IMR-90 (cell line): ENCODE data around the gene PRELP. TPM values are rescaled to one million over a fixed set of nuclear protein-coding genes. Genes with fewer than 3 reads are reported as not detected.

Source experiments
- ATAC-seq: fragments of 200-7000 bp; cut with Tn5 transposase; 2 replicates; pipeline ENCODE4 v1.9.1; 2020; ENCODE audit warnings: low read depth, mild to moderate bottlenecking, moderate library complexity
- BruUV-seq: library from RNA; stranded (reverse); fragments of 400-500 nt; replicated peaks from 2 replicates; lab custom pipeline; 2021; lab: Mats Ljungman, UMichigan
- CTCF ChIA-PET: fragments of 300-600 bp; formaldehyde crosslinking; extraction: SDS; loops from one replicate; lab custom pipeline; 2021; ENCODE audit warnings: antibody characterized with exemption; lab: Yijun Ruan, JAX
- POLR2A ChIA-PET: fragments of 300-600 bp; sonication (Branson Sonifier 250); formaldehyde crosslinking; loops from one replicate; lab custom pipeline; 2022; ENCODE audit warnings: antibody characterized with exemption; ENCODE audit not compliant: unreplicated experiment; lab: Charles Lee
- DNase-seq: peaks from one replicate; pipeline ENCODE4 v3.0.0; 2013
- H2AFZ ChIP-seq: replicated peaks from 2 replicates; pipeline ENCODE3; 2013; ENCODE audit warnings: low read length, mild to moderate bottlenecking; ENCODE audit not compliant: poor library complexity
- H2AK5ac ChIP-seq: 2 replicates; pipeline ENCODE4 v1.6.1; 2013; ENCODE audit warnings: low read depth, low read length, inconsistent platforms
- H2AK9ac ChIP-seq: replicated peaks from 2 replicates; pipeline ENCODE3; 2013; ENCODE audit warnings: mild to moderate bottlenecking, low read depth, low read length, moderate library complexity; ENCODE audit not compliant: poor library complexity
- H2BK120ac ChIP-seq: 2 replicates; pipeline ENCODE4 v1.6.1; 2013; ENCODE audit warnings: low read depth, low read length, inconsistent platforms
- H2BK15ac ChIP-seq: 3 replicates; pipeline ENCODE4 v1.6.1; 2013; ENCODE audit warnings: low read depth, low read length, inconsistent platforms
- H2BK20ac ChIP-seq: 2 replicates; pipeline ENCODE4 v1.6.1; 2013; ENCODE audit warnings: low read depth, mild to moderate bottlenecking, inconsistent platforms, low read length, moderate library complexity
- H2BK5ac ChIP-seq: 2 replicates; pipeline ENCODE4 v1.6.1; 2013; ENCODE audit warnings: mild to moderate bottlenecking, low read depth, low read length, inconsistent platforms; ENCODE audit not compliant: poor library complexity, severe bottlenecking
- H3K14ac ChIP-seq: replicated peaks from 2 replicates; pipeline ENCODE4 v1.6.1; 2013; ENCODE audit warnings: low read depth, low read length, inconsistent platforms
- H3K18ac ChIP-seq: 2 replicates; pipeline ENCODE4 v1.6.1; 2013; ENCODE audit warnings: low read depth, low read length, control low read depth
- H3K23ac ChIP-seq: 2 replicates; pipeline ENCODE4 v1.6.1; 2013; ENCODE audit warnings: low read depth, low read length, inconsistent platforms
- H3K27ac ChIP-seq: 2 replicates; pipeline ENCODE4 v1.5.1; 2013; ENCODE audit warnings: mild to moderate bottlenecking, control low read depth, low read length; ENCODE audit not compliant: insufficient read depth
- H3K27me3 ChIP-seq: 2 replicates; pipeline ENCODE4 v1.6.1; 2013; ENCODE audit warnings: low read length; ENCODE audit not compliant: control insufficient read depth, insufficient read depth
- H3K36me3 ChIP-seq: 2 replicates; pipeline ENCODE4 v1.6.1; 2013; ENCODE audit warnings: low read length, mixed read lengths; ENCODE audit not compliant: control insufficient read depth, insufficient read depth
- H3K4ac ChIP-seq: 2 replicates; pipeline ENCODE4 v1.6.1; 2013; ENCODE audit warnings: low read depth, low read length, inconsistent platforms
- H3K4me1 ChIP-seq: 2 replicates; pipeline ENCODE4 v1.6.1; 2013; ENCODE audit warnings: low read length, mixed read lengths; ENCODE audit not compliant: control insufficient read depth, insufficient read depth
- H3K4me2 ChIP-seq: 2 replicates; pipeline ENCODE4 v1.6.1; 2013; ENCODE audit warnings: low read depth, mild to moderate bottlenecking, control low read depth, low read length, moderate library complexity
- H3K4me3 ChIP-seq: 2 replicates; pipeline ENCODE4 v1.5.1; 2013; ENCODE audit warnings: low read depth, mild to moderate bottlenecking, control low read depth, low read length, moderate library complexity; ENCODE audit not compliant: insufficient read depth
- H3K56ac ChIP-seq: 2 replicates; pipeline ENCODE4 v1.6.1; 2013; ENCODE audit warnings: low read length, inconsistent platforms; ENCODE audit not compliant: insufficient read depth; ENCODE audit errors: extremely low read depth
- H3K79me1 ChIP-seq, 2 experiments: 2 replicates each; pipeline ENCODE4 v1.6.1; 2013; ENCODE audit warnings: low read length in 2 of 2, inconsistent platforms in 1 of 2, low read depth in 1 of 2
- H3K9ac ChIP-seq: 2 replicates; pipeline ENCODE4 v1.6.1; 2013; ENCODE audit warnings: low read depth, low read length, control low read depth
- H3K9me1 ChIP-seq: 2 replicates; pipeline ENCODE4 v1.6.1; 2013; ENCODE audit warnings: low read length, inconsistent platforms; ENCODE audit not compliant: insufficient read depth
- H3K9me3 ChIP-seq: 2 replicates; pipeline ENCODE4 v1.6.1; 2013; ENCODE audit warnings: low read length; ENCODE audit not compliant: control insufficient read depth, insufficient read depth
- H4K20me1 ChIP-seq: 2 replicates; pipeline ENCODE4 v1.6.1; 2013; ENCODE audit warnings: low read length, inconsistent platforms; ENCODE audit not compliant: insufficient read depth
- H4K5ac ChIP-seq: 2 replicates; pipeline ENCODE4 v1.6.1; 2013; ENCODE audit warnings: mild to moderate bottlenecking, low read depth, low read length, control low read depth
- H4K8ac ChIP-seq, 2 experiments: 2 replicates each; pipeline ENCODE4 v1.6.1; 2013; ENCODE audit warnings: low read depth in 2 of 2, low read length in 2 of 2, control low read depth in 1 of 2, inconsistent platforms in 1 of 2
- H4K91ac ChIP-seq: 2 replicates; pipeline ENCODE4 v1.6.1; 2013; ENCODE audit warnings: low read depth, low read length, inconsistent platforms; ENCODE audit not compliant: insufficient read depth
- CEBPB ChIP-seq: IDR thresholded peaks from 2 replicates; pipeline ENCODE4 v1.6.1; 2012; ENCODE audit warnings: low read depth, low read length, improper control_type of control experiment
- WGBS, 2 experiments: methylation state at CpG; one replicate each; pipeline versions ENCODE4 v1.1.5 to v1.1.7; 2013; ENCODE audit warnings: missing lambda C conversion rate in 2 of 2; ENCODE audit not compliant: insufficient read length in 1 of 2; ENCODE audit errors: extremely low coverage in 2 of 2; 5-methylcytosine and 5-hydroxymethylcytosine counted together
- dilution Hi-C: fragments of 300-500 bp; cut with HindIII; formaldehyde crosslinking; loops from one replicate; pipeline ENCODE4 v1.14.3; 2018; ENCODE audit warnings: low sequenced_read_pairs; ENCODE audit not compliant: unreplicated experiment
- in situ Hi-C: fragments of 300-500 bp; cut with MboI; formaldehyde crosslinking; loops from 3 replicates; pipeline ENCODE4 v1.14.3; 2019; ENCODE audit warnings: low sequenced_read_pairs, inconsistent platforms, mixed read lengths
- intact Hi-C: fragments of 100-400 bp; cut with micrococcal nuclease; formaldehyde crosslinking; loops from 2 replicates; pipeline ENCODE4 v1.10.0; 2022
- polyA plus RNA-seq, 3 experiments: library from polyadenylated mRNA; depleted of rRNA; stranded (reverse); fragments of >200 nt; gene quantifications; 2 replicates each; pipeline ENCODE4 v1.2.3, GENCODE V29; 2012; ENCODE audit warnings: low replicate concordance in 1 of 3
- total RNA-seq: library from RNA; depleted of rRNA; stranded (reverse); fragments of >200 nt; gene quantifications from 2 replicates; pipeline ENCODE4 v1.2.3, GENCODE V29; 2012
- TF ChIP-seq, protein P1 (sequence below): conservative IDR thresholded peaks from 2 replicates; pipeline ENCODE4 v1.5.1; 2012; ENCODE audit warnings: mild to moderate bottlenecking, low read depth, low read length, improper control_type of control experiment

The PRELP gene
- total and polyA plus RNA-seq, 2 of the 4 experiments (the other 2 are of a cell fraction) = 0.56 TPM; not detected in 1

DNA sequence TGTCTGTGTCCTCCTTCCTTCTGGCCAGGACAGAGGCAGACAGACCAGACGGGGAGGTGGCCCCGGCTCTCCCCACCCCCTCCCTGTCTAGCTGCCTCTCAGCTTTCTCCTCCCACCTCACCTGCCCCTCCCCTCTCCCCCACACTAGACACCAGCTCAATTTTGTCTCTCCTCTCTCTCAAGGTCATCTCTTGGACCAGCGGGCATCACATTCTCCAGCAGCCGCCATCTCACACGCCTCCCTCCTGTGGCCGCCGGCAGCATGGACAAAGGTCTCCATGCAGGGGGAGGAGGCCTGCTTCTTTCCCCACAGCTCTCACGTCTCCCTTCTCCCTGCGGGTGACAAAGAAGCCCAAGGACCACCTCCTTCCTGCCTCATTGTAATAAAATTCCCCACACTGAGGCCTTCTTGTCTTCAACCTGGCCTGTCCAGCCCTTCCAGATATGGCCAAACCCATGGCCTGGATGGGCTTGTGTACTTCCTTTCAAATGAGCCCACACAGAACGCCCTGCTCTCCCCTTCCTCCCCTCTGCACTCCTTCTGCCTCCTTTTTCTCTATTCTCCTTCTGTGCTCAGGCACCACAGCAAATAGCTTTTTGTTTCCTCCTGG lies 33.0 kb downstream of the PRELP start:
- Histone ChIP-seq H3K9ac (no peak overlapping the region), H2AFZ (peak overlapping the region; percentile 68), H3K4ac (peak overlapping the region; percentile 97), H3K79me1 (peaks cover 10 to 66% of the 10 kb centered on the region in 2 experiments), H3K27me3 (no peaks in the 10 kb centered on the region), H3K9me1 (peaks cover 49% of the 10 kb centered on the region), H3K56ac (no peak overlapping the region), H3K9me3 (no peaks in the 10 kb centered on the region), H2AK5ac (peak overlapping the region; percentile 97), H3K23ac (peak overlapping the region; percentile 83; the same call in 1 of the 2 replicates), H4K8ac (peak overlapping the region; percentile 91; a peak in 3 of 4 replicates), H3K36me3 (no peaks in the 10 kb centered on the region), H3K4me1 (peaks cover 43% of the 10 kb centered on the region), H4K91ac (peak overlapping the region; percentile 87), H3K27ac (no peak overlapping the region; the same call in 1 of the 2 replicates), H4K20me1 (no peaks in the 10 kb centered on the region), H3K14ac (peak overlapping the region; percentile 82), H2BK15ac (peak overlapping the region; percentile 95; the same call in 2 of the 3 replicates), H2BK5ac (peak overlapping the region; percentile 47), H2AK9ac (peak overlapping the region; percentile 89), H4K5ac (peak overlapping the region; percentile 47), H2BK20ac (peak overlapping the region; percentile 75), H3K4me2 (no peak overlapping the region), H3K4me3 (no peak overlapping the region), H2BK120ac (peak overlapping the region; percentile 96), H3K18ac (0 out of 2 replicates have a peak overlapping the region, but pooled peaks have one; percentile 16)
- no TSS peak for BruUV-seq
- ChIA-PET CTCF (interaction anchor here (0.7 kb wide), 1 partner anchor 20 kb away, joined by 3 read pairs; no protein-coding TSS in a partner anchor), POLR2A (interaction anchor here (0.6 kb wide), 1 partner anchor 166 kb away, joined by 3 read pairs; no protein-coding TSS in a partner anchor)
- DNase-seq (no peak), ATAC-seq (no peak)
- dilution Hi-C loops = no loop called here
- TF ChIP-seq, protein P1, sequence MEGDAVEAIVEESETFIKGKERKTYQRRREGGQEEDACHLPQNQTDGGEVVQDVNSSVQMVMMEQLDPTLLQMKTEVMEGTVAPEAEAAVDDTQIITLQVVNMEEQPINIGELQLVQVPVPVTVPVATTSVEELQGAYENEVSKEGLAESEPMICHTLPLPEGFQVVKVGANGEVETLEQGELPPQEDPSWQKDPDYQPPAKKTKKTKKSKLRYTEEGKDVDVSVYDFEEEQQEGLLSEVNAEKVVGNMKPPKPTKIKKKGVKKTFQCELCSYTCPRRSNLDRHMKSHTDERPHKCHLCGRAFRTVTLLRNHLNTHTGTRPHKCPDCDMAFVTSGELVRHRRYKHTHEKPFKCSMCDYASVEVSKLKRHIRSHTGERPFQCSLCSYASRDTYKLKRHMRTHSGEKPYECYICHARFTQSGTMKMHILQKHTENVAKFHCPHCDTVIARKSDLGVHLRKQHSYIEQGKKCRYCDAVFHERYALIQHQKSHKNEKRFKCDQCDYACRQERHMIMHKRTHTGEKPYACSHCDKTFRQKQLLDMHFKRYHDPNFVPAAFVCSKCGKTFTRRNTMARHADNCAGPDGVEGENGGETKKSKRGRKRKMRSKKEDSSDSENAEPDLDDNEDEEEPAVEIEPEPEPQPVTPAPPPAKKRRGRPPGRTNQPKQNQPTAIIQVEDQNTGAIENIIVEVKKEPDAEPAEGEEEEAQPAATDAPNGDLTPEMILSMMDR = 0 out of 2 replicates have a peak, but pooled peaks have one; percentile 3
- no peak for TF ChIP-seq CEBPB
- in situ Hi-C loops = loop anchor here (5.0 kb wide), 2 partner anchors 119 to 194 kb away; partner anchors contain the start of gene ATP2B4
- intact Hi-C loops = loop anchor here (5.0 kb wide), 1 partner anchor 99 kb away; no protein-coding TSS in a partner anchor
- 75% methylated on average over 2 of the region's 10 CpGs; no CpG with 5 or more reads in 1 of the 2 experiments for WGBS, 2 experiments
